Measurements from ENCODE around the gene EPS15.

Gene EPS15

DNA sequence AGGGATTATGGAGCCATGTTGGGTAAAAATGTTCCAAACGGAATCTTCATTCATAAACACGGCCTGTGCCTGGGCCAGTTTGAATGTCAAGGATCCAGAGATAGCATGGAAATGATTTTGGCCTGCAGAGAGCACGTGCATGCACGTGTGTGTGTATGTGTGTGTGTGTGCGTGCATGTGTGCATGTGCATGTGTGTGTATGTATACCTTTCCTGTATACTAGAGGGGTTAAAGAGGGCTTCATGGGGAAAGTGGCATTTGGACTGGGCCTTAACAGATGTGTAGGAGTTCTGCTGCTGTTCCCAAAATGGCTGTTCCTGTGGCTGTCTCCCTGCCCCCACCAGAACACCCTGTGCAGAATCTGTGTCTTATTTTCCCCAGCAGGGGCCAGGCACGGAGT is 210.4 kb downstream of the EPS15 start:
- no peak for DNase-seq (ENCODE audit: low read depth, low spot score)
- no peak overlapping the region for H3K4me3 ChIP-seq (ENCODE audit: low read depth, low read length)
- TF ChIP-seq, protein P1, sequence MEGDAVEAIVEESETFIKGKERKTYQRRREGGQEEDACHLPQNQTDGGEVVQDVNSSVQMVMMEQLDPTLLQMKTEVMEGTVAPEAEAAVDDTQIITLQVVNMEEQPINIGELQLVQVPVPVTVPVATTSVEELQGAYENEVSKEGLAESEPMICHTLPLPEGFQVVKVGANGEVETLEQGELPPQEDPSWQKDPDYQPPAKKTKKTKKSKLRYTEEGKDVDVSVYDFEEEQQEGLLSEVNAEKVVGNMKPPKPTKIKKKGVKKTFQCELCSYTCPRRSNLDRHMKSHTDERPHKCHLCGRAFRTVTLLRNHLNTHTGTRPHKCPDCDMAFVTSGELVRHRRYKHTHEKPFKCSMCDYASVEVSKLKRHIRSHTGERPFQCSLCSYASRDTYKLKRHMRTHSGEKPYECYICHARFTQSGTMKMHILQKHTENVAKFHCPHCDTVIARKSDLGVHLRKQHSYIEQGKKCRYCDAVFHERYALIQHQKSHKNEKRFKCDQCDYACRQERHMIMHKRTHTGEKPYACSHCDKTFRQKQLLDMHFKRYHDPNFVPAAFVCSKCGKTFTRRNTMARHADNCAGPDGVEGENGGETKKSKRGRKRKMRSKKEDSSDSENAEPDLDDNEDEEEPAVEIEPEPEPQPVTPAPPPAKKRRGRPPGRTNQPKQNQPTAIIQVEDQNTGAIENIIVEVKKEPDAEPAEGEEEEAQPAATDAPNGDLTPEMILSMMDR (IDR thresholded peaks at IDR 0.05; ENCODE audit: low read depth, low read length) = no peak
- in situ Hi-C loops (cut with HindIII; ENCODE audit: low sequenced_read_pairs) = no loop called here

DNA sequence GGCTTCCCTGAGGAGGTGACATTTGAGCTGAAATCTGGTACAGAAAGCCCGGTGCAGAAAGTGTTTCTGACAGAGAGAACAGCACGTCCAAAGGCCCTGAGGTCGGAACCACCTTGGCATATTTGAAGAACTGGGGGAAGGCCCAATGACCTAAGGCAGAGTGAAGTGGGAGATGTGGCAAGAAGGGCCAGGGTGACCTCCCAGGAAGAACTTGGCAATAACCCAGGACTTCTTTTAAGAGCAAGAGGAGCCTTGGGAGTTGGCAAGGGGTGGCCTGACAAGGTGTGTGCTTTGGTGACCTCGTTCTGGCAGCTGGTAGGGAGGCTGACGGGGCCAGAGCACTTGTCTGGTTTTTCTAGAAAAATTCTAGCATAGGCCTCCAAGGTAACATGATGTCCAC is 212.1 kb downstream of the EPS15 start:
- DNase-seq (ENCODE audit: low read depth, low spot score) = no peak
- H3K4me3 ChIP-seq (ENCODE audit: low read depth, low read length) = no peak overlapping the region
- TF ChIP-seq, protein P1 (IDR thresholded peaks at IDR 0.05; ENCODE audit: low read depth, low read length) = no peak
- in situ Hi-C loops (cut with HindIII; ENCODE audit: low sequenced_read_pairs) = no loop called here

DNA sequence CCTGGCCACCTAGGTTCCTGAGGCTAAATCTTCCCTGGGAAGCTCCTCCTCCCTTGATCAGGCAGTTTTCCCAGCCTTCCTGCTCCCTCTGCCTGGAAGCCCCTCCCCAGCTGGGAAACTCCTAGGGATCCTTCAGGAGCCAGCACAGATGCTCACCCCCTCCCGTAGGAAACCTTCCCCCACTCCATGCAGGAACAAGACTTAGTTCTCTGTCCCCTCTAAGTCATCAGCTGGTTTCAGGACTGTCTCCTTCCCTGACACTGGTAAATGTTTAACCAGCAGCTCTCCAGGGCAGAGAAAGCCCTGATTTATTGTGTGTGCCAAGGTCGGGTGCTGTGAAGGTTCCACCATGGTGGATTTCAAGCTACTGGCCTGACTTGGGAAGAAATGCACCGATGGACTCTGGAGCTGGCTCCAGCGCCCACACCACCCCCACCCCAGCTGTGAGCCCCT is 213.7 kb downstream of the EPS15 start:
- TF ChIP-seq, protein P1 (IDR thresholded peaks at IDR 0.05; ENCODE audit: low read depth, low read length) = no peak
- no peak for DNase-seq (ENCODE audit: low read depth, low spot score)
- H3K4me3 ChIP-seq (ENCODE audit: low read depth, low read length) = no peak overlapping the region
- in situ Hi-C loops (cut with HindIII; ENCODE audit: low sequenced_read_pairs) = no loop called here

DNA sequence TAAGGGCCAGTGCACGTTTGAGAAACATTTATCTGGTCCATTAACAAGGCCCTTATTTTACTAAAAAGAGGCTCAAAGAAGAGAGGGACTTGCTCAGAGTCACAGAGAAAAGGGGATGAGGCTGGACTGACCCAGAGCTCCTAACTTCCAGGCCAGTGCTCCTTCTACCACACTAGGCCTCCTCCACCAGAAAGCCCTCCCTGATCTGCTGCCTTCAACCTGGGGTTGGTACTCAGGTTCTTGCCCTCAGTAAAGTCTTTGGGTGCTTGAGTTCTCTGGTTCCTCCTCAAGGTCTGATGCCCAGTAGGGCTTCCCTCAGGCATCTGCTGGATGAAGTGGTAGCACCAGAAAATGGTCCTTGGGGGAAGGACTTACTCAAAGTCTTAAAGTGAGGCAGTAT is 214.7 kb downstream of the EPS15 start:
- no peak for DNase-seq (ENCODE audit: low read depth, low spot score)
- no peak overlapping the region for H3K4me3 ChIP-seq (ENCODE audit: low read depth, low read length)
- in situ Hi-C loops (cut with HindIII; ENCODE audit: low sequenced_read_pairs) = no loop called here
- TF ChIP-seq, protein P1 (IDR thresholded peaks at IDR 0.05; ENCODE audit: low read depth, low read length) = no peak

Data from astrocyte of the spinal cord (primary cell).